ENCODE data around the gene ART1. TPM values are rescaled to one million over a fixed set of nuclear protein-coding genes. Genes with fewer than 3 reads are reported as not detected.

The ART1 gene, protein sequence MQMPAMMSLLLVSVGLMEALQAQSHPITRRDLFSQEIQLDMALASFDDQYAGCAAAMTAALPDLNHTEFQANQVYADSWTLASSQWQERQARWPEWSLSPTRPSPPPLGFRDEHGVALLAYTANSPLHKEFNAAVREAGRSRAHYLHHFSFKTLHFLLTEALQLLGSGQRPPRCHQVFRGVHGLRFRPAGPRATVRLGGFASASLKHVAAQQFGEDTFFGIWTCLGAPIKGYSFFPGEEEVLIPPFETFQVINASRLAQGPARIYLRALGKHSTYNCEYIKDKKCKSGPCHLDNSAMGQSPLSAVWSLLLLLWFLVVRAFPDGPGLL
- total RNA-seq = not detected

DNA sequence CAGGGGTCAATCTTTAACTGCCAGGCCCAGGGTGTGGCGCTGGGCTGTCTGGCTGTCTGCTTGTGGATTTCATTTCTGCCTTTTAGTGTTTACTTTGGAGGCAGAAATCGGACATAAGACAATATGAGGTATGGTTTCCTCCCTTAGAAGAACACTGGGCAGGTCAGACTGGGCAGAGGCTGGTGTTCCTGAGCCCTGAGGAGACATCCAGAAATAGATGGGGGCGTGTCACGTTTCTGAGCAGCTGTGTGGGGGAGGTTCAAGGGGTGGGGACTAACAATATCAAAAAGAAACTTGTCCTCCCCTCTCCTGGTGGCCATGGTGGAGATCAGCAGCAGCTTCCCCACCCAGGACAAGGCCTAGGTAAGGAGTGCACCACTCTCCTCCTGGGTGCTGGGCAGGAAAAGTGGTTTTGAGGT is at the start of gene ART1:
ART1 (plus strand) TSS at position 312 of the 419 bp plus-strand sequence. CDS start 14,086 bp downstream, outside the sequence.
- TF ChIP-seq, protein P1, sequence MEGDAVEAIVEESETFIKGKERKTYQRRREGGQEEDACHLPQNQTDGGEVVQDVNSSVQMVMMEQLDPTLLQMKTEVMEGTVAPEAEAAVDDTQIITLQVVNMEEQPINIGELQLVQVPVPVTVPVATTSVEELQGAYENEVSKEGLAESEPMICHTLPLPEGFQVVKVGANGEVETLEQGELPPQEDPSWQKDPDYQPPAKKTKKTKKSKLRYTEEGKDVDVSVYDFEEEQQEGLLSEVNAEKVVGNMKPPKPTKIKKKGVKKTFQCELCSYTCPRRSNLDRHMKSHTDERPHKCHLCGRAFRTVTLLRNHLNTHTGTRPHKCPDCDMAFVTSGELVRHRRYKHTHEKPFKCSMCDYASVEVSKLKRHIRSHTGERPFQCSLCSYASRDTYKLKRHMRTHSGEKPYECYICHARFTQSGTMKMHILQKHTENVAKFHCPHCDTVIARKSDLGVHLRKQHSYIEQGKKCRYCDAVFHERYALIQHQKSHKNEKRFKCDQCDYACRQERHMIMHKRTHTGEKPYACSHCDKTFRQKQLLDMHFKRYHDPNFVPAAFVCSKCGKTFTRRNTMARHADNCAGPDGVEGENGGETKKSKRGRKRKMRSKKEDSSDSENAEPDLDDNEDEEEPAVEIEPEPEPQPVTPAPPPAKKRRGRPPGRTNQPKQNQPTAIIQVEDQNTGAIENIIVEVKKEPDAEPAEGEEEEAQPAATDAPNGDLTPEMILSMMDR (IDR thresholded peaks at IDR 0.05; ENCODE audit: low read depth) = no peak

DNA sequence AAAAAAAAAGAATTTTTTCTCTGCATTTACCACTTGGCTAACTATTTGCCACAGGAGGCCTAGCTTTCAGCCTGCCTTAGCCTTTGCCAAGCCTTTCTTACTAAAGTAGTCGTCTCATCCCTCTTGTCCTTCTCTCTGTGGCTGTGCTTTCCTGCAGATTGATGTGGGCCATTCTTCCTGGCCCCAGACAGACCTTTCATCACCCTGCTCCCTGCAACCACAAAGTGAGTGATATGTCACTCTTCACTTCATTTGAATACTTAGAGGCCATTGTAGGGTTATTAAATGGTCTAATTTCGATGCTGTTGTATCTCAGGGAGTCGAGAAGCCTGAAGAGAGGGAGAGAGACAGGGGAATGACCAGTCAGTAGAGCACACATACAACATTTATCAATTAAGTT is 40.8 kb upstream of the ART1 start:
- TF ChIP-seq, protein P1 (IDR thresholded peaks at IDR 0.05; ENCODE audit: low read depth) = no peak

DNA sequence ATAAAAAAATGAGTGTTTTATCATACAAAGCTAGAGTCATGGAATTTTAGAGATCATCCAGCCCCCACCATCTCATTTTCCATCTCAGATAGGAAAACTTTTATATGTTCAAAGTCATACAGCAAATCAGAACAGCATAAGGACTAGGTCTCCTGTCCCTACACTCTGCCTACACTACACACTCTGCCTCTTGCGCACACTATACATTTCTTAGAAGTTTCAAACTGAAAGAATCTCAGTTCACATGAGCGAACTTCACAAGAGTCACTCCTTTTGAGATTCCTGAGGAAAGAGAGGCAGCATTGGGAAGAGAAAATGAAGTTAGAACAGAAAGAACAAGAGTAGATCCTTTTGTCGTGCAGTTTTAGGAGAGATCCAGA is 39.7 kb upstream of the ART1 start:
- TF ChIP-seq, protein P1 (IDR thresholded peaks at IDR 0.05; ENCODE audit: low read depth) = no peak

DNA sequence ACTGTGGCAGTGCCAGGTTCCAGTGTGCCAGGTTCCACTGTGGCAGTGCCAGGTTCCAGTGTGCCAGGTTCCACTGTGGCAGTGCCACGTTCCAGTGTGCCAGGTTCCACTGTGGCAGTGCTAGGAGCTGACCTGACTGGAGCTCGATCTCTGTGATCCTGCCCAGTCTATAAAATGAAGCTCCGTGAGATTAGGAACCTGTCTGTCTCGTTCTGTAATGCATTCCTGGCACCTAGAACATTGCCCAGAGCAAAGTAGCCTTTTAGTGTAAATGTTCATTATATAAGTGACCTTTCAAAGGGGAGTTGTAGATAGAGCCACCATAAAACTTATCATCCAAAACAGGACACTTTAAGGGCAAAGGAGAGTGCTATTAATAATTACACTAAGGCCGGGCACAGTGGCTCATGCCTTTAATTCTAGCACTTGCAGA is 39.1 kb upstream of the ART1 start:
- TF ChIP-seq, protein P1 (IDR thresholded peaks at IDR 0.05; ENCODE audit: low read depth) = no peak

DNA sequence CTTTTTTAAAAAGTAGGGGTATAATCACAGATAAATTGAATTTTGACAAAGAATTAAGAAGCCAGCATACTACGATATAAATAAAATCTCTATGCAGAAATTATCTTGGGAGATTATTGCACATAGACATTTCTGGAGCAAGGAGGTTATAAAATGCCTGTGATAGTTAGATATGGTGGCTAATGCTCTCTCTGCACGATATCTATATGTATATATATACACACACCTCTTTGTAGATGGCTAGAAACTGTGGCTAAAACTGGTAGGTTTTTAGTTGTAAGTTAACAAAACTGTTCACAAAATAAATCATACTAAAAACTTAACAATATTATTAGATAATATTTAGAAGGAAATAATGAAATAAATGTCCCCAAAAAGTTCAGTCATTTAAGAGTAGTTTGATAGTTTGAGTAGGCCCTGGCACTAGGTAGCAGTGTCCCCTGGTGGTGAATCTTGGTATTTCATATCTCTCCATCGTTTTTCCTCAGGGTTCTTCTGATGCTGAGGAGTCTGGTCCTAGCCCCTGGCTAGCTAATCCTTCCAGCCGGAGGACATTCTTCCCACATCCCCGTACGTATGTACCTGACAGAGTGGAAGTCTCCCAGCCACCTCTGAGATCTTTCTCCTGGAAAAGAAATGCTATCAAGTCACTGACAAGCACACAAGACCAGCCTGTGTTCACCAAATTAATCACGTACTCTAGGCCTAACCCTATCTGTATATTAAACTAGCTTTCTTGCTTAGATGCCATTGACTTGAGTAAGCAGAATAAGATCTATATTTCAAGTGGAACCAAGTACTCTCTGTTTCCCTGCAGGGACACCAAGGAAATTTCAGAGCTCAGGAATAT is 35.3 kb upstream of the ART1 start:
- TF ChIP-seq, protein P1 (IDR thresholded peaks at IDR 0.05; ENCODE audit: low read depth) = no peak

DNA sequence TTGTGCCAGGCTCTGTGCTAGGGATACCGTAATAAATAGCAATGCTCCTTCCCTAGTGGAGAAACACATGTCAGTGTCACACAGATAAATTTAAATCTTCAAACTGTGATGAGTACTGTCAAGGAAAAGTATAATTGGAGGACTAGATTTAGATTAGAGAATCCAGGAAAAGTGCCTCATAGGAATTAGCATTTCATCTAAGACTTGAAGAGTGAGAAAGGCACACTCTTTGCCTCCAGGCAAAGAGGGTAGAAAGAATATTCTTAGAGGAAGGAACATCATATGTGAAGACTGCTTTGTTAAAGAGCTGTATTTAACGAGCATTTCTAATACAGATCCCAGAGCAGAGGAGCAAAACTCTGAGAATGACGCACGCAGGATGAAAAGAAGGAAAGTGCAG is 34.1 kb upstream of the ART1 start:
- TF ChIP-seq, protein P1 (IDR thresholded peaks at IDR 0.05; ENCODE audit: low read depth) = no peak

Measured in subcutaneous adipose tissue (tissue), 4 donors.